Activated CD4-positive, alpha-beta T cell treated with anti-CD3 and anti-CD28 coated beads for 1 hour (primary cell): Measurements from ENCODE around the gene EEF1G.

ENCODE experiments used
- DNase-seq: peaks from one replicate; pipeline ENCODE4 v3.0.0-alpha.2; 2020

EEF1G gene

GRCh38 chr11:62536301-62536957 is 37.3 kb downstream of the EEF1G start:
- no peak for DNase-seq

- no peak for DNase-seq
Measured at GRCh38 chr11:62535802-62536201, 37.9 kb downstream of the EEF1G start.

- no peak for DNase-seq
Measured at GRCh38 chr11:62534779-62535545, 38.7 kb downstream of the EEF1G start.

GRCh38 chr11:62532096-62532495 is 41.6 kb downstream of the EEF1G start:
- no peak for DNase-seq

GRCh38 chr11:62516736-62517371 is 56.8 kb downstream of the EEF1G start:
- no peak for DNase-seq

GRCh38 chr11:62514151-62514550 is 59.5 kb downstream of the EEF1G start:
- no peak for DNase-seq

- no peak for DNase-seq
Measured at GRCh38 chr11:62513626-62514025, 60.1 kb downstream of the EEF1G start.

GRCh38 chr11:62512961-62513360 is 60.7 kb downstream of the EEF1G start:
- DNase-seq = no peak
